GM12892 (cell line): ENCODE data around the gene CD109.

Experiments used
- DNase-seq: peaks from one replicate; pipeline ENCODE4 v3.0.0; 2011; ENCODE audit not compliant: insufficient read length
- FAIRE-seq: peaks from 2 replicates; lab custom pipeline; 2011; peaks lifted over from hg19 to GRCh38; lab: Jason Lieb, UNC
- POLR2A ChIP-seq: IDR thresholded peaks from 2 replicates; pipeline ENCODE4 v1.6.1; 2011; ENCODE audit warnings: low read depth, low read length, control low read depth
- POLR2AphosphoS5 ChIP-seq: IDR thresholded peaks from 2 replicates; pipeline ENCODE4 v1.6.1; 2011; ENCODE audit warnings: low read depth, low read length, control low read depth
- TAF1 ChIP-seq: IDR thresholded peaks from 2 replicates; pipeline ENCODE4 v1.6.1; 2011; ENCODE audit warnings: low read depth, mild to moderate bottlenecking, control low read depth, low read length, borderline replicate concordance

CD109 gene

DNA sequence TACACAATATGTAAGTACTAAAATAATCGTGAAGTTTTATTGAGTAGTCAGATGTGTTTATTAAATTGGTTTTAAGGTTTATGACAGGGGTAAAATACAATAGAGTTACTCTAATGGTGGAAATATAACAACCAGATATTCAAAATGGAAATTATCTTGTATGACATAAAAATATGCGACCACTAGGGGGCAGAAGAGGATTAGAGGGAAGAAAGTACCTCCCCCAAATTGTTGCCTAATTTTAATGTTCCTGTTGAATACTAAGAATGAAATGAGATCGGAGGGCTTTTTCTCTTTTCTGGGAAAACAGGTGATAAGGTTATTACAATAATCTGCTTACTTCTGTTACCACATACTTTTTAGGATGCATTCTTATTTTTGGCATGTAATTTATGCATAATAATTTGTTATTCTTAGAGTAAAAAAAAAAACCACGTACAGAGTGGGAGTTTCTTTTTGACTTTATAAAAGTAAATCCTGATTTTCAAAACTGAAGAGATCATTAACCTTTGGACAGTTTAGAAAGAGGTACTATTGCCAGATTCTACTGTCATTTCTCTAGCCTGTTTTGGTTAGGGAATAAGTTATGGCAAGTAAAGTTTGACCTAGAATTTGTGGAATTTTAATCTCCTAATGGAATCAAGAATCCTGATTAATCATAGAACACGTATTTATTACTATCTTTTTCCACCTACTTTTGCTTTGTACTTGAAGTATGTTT lies 159.2 kb downstream of the CD109 start:
- TF ChIP-seq POLR2A: no peak
- FAIRE-seq (peak; percentile 87), DNase-seq (no peak)

DNA sequence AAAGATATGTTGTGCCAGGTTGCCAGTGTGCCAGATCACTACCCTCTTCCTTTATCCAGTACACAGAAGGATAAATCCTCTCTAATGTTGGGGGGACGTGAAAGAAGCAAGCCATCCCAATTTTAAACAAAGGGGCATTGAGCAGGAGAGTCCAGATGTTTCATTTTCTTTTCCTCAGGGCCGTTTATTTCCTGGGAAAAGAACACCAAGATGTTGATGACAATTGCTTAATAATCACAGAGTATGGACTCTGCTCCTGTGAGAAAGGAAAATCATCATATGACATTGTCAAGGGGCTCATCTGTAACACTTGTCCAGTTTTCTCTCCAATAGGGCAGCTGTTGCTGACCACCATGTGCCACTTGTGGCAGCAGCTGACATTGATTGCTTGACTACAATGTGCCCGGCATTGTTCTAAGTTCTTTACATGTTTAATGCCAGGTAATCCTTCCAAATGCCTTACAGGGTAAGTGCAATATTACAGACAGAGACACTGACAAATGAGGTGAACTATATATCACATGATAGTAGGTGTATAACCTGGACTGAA lies 161.4 kb downstream of the CD109 start:
- no peak for TF ChIP-seq POLR2AphosphoS5
- TF ChIP-seq POLR2A: no peak
- TF ChIP-seq TAF1: no peak
- DNase-seq (no peak), FAIRE-seq (no peak)

DNA sequence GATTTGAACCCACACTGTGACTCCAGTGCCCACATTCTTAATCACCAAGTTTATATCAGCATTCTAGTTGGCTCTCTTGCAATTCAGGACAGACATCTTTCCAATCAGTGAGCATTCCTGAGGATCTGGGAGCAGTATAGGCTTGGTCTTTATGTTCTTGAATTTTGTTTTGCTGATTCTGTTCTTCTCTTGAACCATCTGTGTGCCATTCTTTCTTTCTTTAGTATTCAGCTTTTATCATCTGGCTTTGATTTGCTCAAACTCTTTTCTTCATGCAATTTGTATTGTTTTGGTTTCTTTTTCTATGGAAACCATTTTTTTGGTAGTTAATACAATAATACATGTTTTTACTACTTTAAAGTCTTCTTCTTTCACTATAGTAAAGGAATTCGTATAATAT lies 162.4 kb downstream of the CD109 start:
- no peak for FAIRE-seq
- no peak for DNase-seq
- no peak for TF ChIP-seq TAF1
- no peak for TF ChIP-seq POLR2A
- no peak for TF ChIP-seq POLR2AphosphoS5

DNA sequence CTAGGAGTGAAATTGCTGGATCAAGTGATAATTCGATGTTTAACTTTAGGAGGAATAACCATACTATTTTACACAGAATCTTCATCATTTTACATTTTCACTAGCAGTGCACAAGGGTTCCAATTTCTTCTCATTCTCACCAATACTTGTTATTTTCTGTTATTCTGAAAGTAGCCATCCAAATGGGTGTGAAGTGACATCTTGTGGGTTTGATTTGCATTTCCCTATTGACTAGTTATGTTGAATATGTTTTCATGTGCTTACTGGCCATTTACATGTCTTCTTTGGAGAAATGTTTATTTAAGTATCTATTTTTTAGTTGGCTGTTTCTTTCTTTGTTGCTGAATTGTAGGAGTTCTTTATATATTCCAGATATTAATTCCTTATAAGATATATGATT lies 164.3 kb downstream of the CD109 start:
- TF ChIP-seq POLR2A (no peak), POLR2AphosphoS5 (no peak), TAF1 (no peak)
- DNase-seq (no peak), FAIRE-seq (no peak)

DNA sequence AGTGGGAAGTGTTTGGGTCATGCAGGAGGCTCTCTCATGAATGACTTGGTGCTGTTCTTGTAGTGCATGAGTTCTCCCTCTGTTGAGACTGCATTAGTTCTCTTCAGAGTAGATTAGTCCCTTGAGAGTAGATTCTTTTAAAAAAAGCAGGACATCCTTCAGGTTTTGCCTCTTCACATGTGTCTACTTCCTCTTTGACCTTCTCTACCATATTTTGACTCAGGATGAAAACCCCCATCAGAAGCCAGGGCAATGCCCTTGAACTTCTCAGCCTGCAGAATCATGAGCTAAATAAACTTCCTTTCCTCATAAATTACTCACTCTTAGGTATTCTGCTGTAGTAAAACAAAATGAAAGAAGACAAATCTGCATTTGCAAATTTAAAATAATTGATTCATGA lies 170.3 kb downstream of the CD109 start:
- DNase-seq (no peak), FAIRE-seq (no peak)
- no peak for TF ChIP-seq POLR2A
- no peak for TF ChIP-seq TAF1
- TF ChIP-seq POLR2AphosphoS5: no peak

DNA sequence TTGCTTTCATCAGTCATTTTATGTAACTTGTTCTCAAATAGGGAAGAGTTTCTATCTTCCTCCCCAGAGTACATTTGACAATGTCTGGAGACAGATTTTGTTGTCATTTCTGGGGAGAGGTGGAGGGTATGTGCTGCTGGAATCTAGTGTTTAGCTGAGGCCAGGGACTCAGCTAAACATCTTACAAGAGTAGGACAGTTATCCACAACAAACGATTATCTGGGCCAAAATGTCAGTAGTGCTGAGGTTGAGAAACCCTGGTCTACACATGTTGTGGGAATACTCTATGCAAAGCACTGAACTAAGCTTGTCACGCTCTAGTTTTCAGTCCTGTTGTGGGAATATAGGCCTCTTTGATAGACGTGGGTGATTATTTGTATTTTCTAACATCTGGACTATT lies 171.4 kb downstream of the CD109 start:
- FAIRE-seq: no peak

DNA sequence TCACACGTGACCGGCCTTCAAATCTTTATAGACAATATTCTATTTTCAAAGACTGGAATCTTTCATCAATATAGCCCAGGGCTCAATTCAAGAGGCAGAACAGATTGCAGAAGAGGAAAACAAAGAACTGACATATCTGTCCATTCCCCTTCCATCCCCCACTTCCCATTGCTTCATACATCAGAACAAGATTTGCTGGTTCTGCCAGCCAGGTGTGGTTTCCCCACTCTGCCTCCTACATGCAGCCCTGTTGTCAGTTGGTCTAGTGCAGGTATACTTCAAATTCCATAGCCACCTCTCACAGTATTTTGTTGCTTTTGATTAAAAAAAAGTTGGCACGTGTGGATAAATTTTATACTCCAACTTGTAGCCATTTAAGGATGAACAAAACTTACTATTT lies 174.9 kb downstream of the CD109 start:
- DNase-seq: no peak
- TF ChIP-seq TAF1 (no peak), POLR2A (no peak), POLR2AphosphoS5 (no peak)
- FAIRE-seq: no peak

More for the DNA sequence above, 171.4 kb downstream of the CD109 start:
- DNase-seq: no peak
- TF ChIP-seq TAF1 (no peak), POLR2AphosphoS5 (no peak), POLR2A (no peak)

DNA sequence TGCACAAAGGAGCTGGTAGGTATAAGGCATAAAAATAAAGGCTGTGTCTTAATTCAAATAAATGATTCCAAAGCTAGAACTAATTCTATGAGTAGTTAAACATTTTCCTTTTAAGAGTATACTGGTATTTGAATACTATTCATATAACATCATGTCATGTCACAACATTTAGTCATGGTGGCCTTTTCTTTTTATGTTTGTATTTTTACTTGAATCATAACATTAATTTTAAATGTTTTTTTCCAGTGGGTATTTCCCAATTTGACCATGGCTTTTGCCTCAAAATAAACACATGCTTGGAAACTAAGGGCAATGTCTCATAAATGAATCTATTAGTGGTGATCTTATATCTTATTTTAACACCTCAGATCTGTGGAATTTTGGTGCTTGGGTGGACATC lies 177.1 kb downstream of the CD109 start:
- TF ChIP-seq POLR2AphosphoS5 (no peak), POLR2A (no peak), TAF1 (no peak)
- FAIRE-seq (no peak), DNase-seq (no peak)
